GM21786 (cell line): ENCODE data around the gene HMCN2.

ENCODE experiments used
- ATAC-seq: cut with Tn5 transposase; IDR thresholded peaks from one replicate; pipeline ENCODE4 v1.9.1; 2021; ENCODE audit not compliant: unreplicated experiment

Gene HMCN2

DNA sequence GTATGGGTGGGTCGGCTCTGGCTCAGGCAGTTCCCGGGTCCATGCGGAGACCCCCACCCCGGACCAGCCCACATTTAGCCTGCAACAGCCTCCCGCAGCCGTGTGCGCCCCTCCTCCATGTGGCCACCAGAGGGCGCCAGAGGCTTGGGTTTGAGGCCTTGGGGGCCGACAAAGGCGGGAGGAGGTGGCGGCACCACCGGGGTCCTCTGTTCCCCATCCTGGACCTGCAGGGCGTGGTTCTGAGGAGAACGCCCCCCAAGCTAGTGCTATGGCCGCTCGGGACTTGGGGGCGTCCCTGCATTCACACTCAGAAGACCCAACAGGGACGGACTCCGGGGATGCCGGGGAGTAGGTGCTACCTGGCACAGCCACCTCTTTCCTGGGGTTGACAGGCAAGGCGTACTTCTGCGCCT is 195.7 kb downstream of the HMCN2 start:
- ATAC-seq, result no peak

DNA sequence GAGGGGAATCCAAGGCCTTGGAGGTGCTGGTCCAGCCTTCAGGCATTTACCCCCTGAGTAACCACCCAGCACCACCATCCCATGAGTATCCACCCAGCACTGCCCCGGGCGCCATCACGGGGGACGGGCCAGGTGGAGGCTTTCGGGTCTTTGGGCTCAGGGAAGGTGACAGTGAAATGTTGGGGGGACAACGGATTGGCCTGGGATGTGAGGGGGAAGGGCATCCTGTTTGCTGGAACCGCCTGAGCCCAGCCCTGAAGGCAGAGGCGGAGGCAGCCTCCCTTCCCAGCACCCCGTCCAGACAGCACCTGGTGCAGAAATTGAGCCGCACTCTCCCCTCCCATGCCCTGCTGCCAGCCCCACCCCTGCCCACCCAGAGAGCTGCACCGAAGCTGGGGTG is 196.2 kb downstream of the HMCN2 start:
- ATAC-seq, result no peak

DNA sequence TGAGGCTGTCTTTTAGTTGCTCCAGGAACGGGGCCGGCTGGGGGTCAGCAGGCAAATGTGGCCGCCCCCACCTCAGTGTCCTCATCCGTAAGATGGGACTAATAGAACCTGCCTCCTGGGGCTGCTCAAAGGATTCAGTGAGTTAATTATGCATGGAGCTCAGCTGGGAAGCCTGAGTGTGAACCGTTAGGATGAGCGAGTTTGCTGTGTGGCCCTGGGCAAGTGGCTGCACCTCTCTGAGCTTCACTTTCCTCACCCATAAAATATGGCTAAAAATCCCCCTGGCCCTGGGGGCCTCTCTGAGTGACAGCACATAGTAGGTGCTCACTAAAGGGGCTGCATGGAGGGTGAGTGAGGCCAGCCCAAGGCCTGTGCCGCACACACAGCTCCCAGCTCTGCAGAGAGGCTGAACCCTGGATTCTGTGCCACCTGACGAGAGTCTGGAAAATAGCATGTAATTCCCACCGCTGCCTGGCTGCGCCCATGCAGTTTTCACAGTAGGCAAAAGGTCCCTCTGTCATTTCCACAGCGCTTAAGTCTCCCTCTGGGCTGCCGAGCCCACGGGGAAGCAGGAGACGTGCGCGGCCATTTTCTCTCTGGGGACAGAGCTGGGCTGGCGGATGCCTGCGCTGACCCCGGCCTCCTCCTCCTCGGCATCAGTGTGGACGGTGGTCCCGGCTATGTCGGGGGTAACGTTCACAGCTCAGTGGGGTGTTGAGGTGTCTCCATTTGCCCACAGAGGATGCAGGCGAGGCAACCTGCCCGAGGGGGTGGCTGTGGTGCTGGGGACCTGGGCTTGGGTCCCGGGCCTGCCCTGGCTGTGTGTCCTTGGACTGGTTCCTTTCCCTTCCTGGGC is 197.4 kb downstream of the HMCN2 start:
- ATAC-seq, result no peak

DNA sequence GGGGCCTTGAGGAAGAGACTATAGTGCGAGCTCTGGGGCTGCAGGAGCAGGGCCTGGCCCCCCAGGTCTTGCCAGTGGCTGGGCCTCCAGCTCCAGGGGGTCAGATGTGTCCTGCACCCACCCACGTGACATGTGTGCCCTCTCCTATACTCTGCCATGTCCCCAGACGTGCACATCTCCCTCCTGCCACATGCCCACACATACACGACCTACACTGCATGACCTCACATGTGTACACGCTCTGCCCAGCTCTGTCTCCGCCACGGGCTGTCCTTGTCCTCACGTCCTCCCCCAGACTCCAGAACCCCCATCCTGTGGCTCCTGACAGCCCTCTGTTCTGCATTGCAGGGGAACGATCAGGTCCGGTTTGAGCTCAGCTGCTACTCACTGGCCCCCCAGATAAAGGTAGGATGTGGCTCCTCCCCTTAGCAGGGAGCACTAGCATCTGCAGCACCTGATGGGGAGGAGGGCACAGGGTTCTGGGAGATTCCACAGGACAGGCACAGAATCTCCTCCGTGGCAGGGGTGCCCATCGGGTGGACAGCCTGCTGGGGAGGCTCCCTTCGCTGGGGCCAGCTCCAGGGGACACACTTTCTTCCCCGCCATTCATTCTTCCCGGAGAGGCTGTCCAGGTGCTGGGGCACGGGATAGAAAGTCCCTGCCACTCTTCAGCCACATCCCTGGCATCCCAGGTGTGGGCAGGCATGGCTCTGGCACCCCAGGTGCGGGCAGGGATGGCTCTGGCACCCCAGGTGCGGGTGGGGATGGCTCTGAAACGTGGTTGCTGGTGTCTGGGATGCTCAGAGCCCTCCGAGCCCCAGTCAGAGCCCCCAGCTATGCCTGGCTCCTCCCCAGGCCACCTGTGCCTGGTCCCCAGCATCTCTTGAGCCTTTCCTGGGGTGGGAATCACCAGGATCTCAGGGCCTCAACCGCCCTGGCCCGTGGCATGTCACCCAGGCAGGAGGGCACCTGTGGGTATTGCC is 198.5 kb downstream of the HMCN2 start:
- no peak for ATAC-seq

DNA sequence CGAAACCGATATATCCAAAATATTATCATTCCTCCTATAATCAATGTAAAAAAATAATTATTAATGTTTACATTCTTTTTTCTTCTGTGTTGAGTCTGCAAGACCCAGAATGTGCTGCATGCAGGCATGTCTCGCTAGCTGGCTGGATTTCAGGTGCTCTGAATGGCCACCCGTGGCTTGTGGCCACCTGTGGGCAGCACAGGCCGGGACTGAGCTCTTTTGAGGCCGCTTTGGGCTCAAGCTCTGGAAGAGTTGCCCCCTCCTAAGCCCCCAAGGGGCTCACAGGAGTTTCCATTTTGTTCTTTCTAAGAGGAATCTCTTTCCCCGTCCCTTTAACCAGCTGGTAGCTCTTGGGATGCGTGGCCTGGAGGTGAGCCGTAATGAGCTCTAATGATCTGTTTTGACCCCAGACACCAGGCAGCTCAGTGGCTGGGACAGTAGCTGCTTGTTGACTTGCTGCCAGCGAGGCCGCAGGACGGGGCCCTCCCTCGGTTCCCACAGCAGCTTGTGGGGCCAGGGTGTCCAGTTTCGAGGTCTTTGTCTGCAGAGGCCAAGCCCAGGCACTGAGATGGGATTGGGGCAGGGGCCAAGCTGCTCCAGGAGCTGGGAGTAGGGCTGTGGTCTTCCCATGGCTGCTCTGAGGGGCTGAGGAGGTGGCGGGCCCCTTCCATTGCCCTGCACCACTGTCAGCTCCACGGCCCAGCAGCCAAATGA is 200.0 kb downstream of the HMCN2 start:
- ATAC-seq, result no peak

DNA sequence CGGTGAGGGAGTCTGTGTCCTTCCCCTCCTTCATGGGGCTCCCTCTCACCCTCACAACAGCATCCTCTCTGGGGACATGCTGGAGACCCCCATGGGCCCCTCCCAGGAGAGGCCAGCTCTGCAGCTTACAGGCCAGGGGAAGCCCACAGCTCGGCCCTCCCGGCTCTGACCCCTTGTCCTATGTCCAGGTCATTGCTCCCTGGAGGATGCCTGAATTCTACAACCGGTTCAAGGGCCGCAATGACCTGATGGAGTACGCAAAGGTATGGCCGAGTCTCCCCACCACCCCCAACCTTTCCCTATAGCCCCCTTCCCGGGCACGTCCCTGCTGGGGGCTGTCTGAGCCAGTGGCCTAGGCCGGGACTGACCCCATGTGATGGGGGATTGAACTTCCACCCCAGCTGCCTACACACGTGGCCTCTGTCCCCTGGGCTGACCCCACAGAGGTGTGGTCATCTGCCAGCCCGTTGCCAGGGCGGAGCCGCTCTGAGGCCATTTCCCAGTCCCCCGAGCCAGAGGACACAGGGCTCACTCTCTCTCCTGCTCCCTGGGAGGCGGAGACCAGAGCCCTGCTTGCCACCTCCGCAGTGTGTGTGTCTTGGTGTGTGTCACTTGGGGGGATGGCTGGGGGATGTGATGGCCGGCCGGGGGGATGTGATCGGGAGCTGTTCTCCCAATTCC is 201.1 kb downstream of the HMCN2 start:
- no peak for ATAC-seq

DNA sequence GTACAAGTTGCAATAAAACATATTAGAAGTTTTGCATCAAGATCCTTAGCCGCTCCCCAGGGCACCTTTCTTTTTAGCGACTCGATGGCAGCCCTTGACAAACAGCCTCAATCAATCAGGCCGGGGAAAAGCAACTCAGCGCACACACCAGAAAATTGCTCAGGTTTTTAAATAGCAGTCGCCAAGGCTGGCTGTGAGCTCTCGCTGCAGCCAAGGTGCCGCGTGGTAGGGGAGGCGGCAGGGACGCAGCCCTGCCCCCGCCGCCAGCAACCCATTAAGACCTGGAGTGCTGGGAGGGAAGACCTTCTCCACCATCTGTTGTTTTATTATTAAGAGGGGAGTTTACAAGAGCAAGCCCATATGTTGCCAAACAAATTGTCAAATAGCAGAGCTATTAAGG is 201.8 kb downstream of the HMCN2 start:
- no peak for ATAC-seq

DNA sequence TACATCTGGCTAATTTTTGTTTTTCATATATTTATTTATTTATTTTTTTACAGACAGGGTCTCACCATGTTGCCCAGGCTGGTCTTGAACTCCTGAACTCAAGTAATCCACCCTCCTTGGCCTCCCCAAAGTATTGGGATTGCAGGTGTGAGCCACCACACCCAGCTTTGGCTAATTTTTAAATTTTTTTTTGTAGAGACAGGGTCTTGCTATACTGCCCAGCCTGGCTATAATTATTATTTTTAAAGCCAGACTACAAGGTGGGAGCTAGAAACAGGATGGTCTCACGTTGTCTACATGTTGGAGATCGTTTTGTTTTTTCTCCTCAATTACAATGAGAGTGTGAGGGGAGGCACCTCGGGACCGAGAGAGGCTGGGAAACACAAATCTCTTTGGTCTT is 203.0 kb downstream of the HMCN2 start:
- ATAC-seq, result no peak

DNA sequence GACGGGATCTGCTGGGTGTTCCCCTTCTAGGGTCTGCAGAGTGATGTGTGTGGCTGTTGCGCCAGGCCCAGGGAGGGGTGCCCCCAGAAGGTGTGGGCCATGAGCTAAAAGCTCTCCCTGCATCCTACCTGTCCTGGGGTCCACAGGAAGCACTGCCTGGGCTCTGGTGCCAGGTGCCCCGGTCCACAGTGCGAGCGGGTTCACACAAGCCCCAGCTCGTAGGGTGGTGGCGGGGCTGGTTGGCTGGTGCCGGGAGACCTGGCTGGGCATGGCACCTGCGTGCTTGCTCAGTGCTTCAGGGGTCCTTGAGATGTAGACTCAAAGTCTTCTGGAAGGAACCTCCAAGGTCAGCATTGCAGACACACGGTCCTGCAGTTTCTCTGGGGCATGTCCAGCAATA is 204.7 kb downstream of the HMCN2 start:
- ATAC-seq, result no peak

DNA sequence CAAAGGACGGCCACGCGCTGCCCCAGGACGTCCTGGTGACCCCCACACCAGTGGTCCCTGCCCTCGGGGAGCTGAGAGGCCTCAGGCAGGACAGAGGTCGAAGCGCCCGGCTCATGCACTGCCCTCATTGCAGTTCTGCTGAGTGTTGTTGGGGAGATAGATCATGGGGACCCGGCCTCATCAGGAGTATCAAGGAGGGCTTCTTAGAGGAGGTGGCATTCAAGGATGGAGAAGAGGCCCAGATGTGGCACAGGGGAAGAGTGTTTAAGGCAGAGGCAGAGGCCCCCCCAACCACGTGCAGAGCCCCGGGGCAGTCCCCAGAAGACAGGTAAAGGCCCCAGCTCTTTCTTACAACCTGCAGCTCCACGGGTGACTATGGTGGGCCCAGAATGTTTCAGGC is 205.4 kb downstream of the HMCN2 start:
- no peak for ATAC-seq

DNA sequence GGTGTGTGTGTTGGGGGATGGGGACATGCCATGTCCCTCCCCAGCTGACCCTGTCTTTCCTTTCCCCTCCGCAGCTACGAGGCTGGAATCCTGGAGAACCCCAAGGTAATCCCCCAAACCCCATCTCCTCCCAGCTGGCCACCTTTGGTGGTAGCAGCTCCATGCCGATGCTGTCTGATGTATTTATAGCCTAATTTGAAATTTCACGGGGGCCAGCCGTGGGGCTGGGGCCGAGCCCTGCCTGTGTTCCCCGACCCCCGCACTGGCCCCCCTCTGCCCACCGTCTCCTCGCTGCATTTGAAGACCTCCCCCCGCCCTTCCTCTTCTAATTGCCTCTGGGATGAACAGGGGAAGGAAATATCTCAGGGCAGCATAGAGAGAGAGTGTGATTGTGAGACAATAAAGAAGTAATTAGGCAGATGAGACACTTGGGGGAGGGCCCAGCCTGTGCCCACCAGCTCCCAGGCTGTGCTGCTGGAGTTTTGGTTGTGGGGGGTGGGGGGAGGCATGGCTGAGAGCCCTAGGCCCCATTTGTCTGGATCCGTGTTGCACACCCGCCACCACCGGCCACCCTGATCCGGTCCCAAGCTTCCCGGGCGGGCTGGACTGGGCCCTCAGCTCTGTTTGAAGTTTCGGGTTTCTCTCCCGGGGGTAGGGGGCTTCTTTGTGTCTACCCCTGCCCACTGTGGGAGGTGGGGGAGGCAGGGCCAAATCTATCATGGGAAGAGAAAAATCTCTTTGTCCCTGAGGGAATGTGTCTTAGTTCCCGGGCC is 206.0 kb downstream of the HMCN2 start:
- ATAC-seq, result no peak

DNA sequence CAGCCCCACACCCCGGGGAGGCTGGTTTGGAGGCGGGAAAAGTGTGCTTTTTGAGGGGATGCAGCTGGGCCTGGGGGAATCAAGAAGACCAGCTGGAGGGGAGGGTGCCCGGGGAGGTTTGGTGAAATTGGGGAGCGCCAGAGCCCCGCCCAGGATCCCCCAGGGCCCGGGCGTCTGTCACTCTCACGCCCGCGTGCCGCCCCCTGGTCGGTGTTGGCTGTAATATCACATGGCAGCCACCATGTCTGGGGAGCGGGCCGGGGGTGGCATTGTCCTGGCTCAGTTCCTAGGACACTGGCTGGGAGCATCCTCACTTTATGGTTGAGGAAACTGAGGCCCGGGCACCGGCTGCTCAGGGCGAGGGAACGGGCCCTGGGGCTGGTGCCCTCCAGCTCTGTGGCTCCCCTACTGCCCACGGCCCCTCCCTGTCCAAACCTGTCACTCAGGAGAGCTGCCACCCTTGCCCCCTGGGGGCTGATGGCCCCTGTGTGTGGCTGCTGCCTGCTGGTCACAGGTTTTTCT is 206.7 kb downstream of the HMCN2 start:
- ATAC-seq, result no peak

DNA sequence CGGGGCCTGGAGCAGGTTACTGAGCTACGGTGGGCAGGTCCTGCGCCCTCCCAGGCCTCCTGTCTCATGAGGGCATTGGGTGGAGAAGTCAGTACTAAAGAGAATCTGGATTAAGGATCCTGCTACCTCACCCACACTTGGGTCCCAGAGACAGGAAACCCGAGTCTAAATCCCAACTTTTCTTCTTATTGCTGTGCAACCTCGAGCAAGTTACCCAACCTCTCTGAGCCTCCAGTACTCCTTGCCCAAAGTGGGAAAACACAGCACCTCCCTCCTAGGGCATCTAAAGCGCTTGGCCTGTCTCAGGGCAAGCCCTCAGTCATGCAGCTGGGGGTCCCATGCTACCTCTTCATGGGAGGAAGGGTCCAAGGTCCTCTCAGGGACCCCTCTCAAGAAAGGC is 207.4 kb downstream of the HMCN2 start:
- ATAC-seq, result no peak

DNA sequence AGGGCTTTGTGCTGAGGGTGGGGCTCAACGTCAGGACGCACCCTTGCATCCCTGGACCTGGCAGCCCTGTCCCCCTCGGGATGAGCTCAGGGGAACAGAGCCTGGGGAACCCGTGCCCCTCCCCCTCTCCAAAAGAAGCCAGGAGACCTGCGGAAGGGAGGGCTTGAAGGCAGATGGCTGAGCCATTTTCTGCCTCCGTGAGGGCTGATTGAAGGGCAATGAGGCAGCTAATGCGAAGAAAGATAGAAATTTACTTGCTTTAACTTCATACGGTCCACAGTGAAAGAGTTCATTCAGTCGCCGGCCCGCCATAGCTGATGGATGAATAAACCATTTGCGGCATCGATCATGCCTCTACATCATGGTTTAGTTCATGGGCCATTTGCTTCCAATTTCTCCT is 208.0 kb downstream of the HMCN2 start:
- ATAC-seq, result no peak

DNA sequence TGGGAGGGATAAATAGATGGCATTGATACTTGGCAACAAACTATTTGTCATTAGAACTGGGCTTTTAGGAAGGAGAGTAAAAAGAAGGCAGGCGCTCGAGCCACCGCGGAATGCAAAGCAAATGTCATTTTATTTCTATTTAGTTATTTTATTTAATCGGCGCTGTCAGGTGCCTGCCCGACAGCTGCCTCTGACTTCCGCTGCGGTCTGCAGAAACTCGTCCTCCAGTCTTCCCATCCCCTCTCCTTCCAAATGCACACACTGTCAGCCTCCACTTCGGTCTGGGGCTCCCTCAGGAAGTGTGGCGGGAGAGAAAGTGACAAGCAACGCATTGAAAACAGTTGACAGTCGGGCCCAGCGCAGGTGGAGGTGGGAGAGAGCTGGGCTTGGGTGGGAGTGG is 208.5 kb downstream of the HMCN2 start:
- no peak for ATAC-seq

DNA sequence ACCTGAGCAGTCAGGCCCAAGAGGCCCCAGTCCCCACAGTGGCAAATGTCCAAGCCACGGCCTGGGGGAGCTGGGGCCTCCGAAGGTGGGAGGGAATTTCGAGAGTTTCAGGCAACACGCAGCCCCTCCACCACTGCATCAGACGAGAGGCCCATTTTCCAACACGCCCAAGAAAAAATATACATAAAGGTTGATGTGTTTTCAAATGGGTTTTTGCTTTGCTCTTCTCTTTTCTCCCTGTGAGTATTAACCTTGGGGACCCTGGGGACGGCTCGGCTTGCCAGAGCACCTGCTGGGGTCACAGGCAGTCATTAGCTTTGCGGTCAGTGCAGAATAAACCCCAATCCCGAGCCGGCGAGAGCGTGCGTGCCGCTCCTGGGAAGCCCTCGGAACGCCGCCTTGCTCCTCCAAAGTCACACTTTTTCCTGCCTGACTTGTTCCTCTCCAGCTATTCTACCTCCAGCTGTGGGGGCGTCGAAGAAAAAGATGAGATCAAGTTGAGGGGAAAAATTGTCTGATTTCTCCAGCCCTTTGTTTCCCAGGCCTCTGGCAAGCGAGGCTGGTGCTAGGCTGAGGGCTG is 210.7 kb downstream of the HMCN2 start:
- no peak for ATAC-seq

DNA sequence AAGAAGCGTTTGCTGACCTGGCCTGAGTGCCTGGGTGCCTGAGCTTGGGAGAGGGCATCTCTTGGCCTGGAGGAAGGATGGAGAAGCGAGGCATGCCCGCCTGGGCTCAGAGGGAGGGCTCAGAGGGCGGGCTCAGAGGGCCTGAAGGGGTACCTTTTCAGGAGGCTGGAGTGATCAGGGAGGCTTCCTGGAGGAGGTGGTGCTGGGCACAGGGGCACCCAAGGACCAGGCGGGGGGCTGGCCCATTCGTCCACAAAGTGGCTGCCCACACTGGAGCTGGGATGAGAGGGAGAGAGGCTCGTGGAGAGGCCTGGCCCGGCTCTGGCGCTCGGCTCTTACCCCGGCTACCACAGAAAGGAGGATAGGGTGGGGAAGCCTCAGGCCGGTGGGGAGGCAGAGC is 212.0 kb downstream of the HMCN2 start:
- no peak for ATAC-seq

DNA sequence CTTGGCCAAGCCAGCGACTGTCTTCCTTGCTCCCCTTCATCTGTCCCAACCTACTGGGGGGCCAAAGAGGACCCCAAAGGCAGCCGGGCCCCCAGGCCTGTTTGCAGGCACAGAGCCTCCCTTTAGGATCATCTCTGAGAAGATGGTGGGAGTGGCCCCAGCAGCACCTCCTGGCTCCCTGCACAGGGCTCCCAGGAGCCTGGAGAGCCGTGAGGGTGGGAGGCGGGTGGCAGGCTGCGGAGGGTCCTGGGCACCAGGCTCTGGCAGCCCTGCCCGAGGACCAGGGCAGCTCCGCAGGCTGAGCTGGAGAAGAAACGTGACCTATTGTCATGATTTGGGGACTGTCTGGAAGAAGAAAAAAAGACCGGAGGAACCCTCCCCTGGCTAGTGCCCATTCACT is 212.6 kb downstream of the HMCN2 start:
- ATAC-seq, result no peak
